GM23338 (cell line): ENCODE data around the gene OGFOD2. TPM values are rescaled to one million over a fixed set of nuclear protein-coding genes. Genes with fewer than 3 reads are reported as not detected.
A peak's percentile ranks its signal among the peaks of the same experiment; 100 is the strongest.

Experiments
- ATAC-seq: fragments of 200-7000 bp; cut with Tn5 transposase; 3 replicates; pipeline ENCODE4 v1.9.1; 2020
- DNase-seq: peaks from one replicate; pipeline ENCODE4 v3.0.0-alpha.2; 2015; ENCODE audit warnings: low spot score
- H2AFZ ChIP-seq: fragments of 200-600 bp; sonication (generic); 2 replicates; pipeline ENCODE4 v1.8.0; 2016; ENCODE audit warnings: antibody characterized with exemption, mild to moderate bottlenecking, moderate library complexity
- H3F3A ChIP-seq: fragments of 200-600 bp; sonication (generic); replicated peaks from 2 replicates; pipeline ENCODE4 v1.8.0; 2017; ENCODE audit warnings: antibody characterized with exemption, mixed run types, low read depth
- H3K27ac ChIP-seq: fragments of 200-600 bp; sonication (generic); 2 replicates; pipeline ENCODE4 v1.6.1; 2016; ENCODE audit warnings: low read depth
- H3K27me3 ChIP-seq: fragments of 200-600 bp; sonication (generic); 2 replicates; pipeline ENCODE4 v1.8.0; 2016; ENCODE audit warnings: mild to moderate bottlenecking, mixed run types, moderate library complexity; ENCODE audit not compliant: insufficient read depth
- H3K36me3 ChIP-seq: fragments of 200-600 bp; sonication (generic); 2 replicates; pipeline ENCODE4 v1.8.0; 2016; ENCODE audit warnings: mild to moderate bottlenecking; ENCODE audit not compliant: insufficient read depth
- H3K4me1 ChIP-seq: fragments of 200-600 bp; sonication (generic); 2 replicates; pipeline ENCODE4 v1.8.0; 2016; ENCODE audit warnings: mild to moderate bottlenecking, moderate library complexity; ENCODE audit not compliant: insufficient read depth
- H3K4me2 ChIP-seq: fragments of 200-600 bp; sonication (generic); 2 replicates; pipeline ENCODE4 v1.7.1; 2017; ENCODE audit warnings: mixed run types
- H3K4me3 ChIP-seq: fragments of 200-600 bp; sonication (generic); 2 replicates; pipeline ENCODE4 v1.6.1; 2016; ENCODE audit warnings: mixed run types
- H3K79me2 ChIP-seq: fragments of 200-600 bp; sonication (generic); replicated peaks from 2 replicates; pipeline ENCODE4 v1.8.0; 2017; ENCODE audit warnings: mild to moderate bottlenecking; ENCODE audit not compliant: insufficient read depth
- H3K9me2 ChIP-seq: fragments of 200-600 bp; sonication (generic); 2 replicates; pipeline ENCODE4 v1.8.0; 2017; ENCODE audit not compliant: insufficient read depth
- H4K20me1 ChIP-seq: fragments of 200-600 bp; sonication (generic); replicated peaks from 2 replicates; pipeline ENCODE4 v1.8.0; 2017; ENCODE audit warnings: mild to moderate bottlenecking; ENCODE audit not compliant: insufficient read depth
- H3K27ac Mint-ChIP-seq: 2 replicates; pipeline ENCODE4 v1.8.0; 2020; ENCODE audit warnings: inconsistent platforms, mild to moderate bottlenecking, moderate library complexity, mixed read lengths
- H3K27me3 Mint-ChIP-seq: 3 replicates; pipeline ENCODE4 v1.8.0; 2022; ENCODE audit warnings: low read depth, mild to moderate bottlenecking, moderate library complexity, mixed read lengths, inconsistent platforms; ENCODE audit not compliant: insufficient read depth, poor library complexity
- H3K36me3 Mint-ChIP-seq: 3 replicates; pipeline ENCODE4 v1.8.0; 2021; ENCODE audit warnings: low read depth, mild to moderate bottlenecking, inconsistent platforms, moderate library complexity, mixed read lengths
- H3K4me1 Mint-ChIP-seq: 3 replicates; pipeline ENCODE4 v1.8.0; 2020; ENCODE audit warnings: mild to moderate bottlenecking, inconsistent platforms, mixed read lengths
- H3K4me3 Mint-ChIP-seq: 3 replicates; pipeline ENCODE4 v1.8.0; 2021; ENCODE audit warnings: moderate library complexity, mild to moderate bottlenecking, inconsistent platforms, mixed read lengths
- H3K9me3 Mint-ChIP-seq: 3 replicates; pipeline ENCODE4 v1.8.0; 2020; ENCODE audit warnings: moderate library complexity, mild to moderate bottlenecking, inconsistent platforms, mixed read lengths
- CREB1 ChIP-seq: fragments of 250-450 bp; sonication (Bioruptor Pico); IDR thresholded peaks from 2 replicates; pipeline ENCODE4 v1.5.0; 2020; ENCODE audit warnings: low read depth, mild to moderate bottlenecking, moderate library complexity
- EZH2 ChIP-seq: fragments of 200-600 bp; sonication (generic); IDR thresholded peaks from one replicate; pipeline ENCODE4 v1.8.0; 2017; ENCODE audit warnings: antibody characterized with exemption, mild to moderate bottlenecking, low read depth; ENCODE audit not compliant: unreplicated experiment
- EZH2phosphoT487 ChIP-seq: fragments of 200-600 bp; sonication (generic); IDR thresholded peaks from one replicate; pipeline ENCODE4 v1.8.1; 2018; ENCODE audit warnings: antibody characterized with exemption; ENCODE audit not compliant: unreplicated experiment
- JUNB ChIP-seq: IDR thresholded peaks from one replicate; pipeline ENCODE4 v1.6.1; 2016; ENCODE audit warnings: antibody characterized with exemption; ENCODE audit not compliant: unreplicated experiment
- NANOG ChIP-seq: IDR thresholded peaks from 2 replicates; pipeline ENCODE4 v1.6.1; 2016; ENCODE audit warnings: antibody characterized with exemption, borderline replicate concordance
- POLR2AphosphoS5 ChIP-seq: IDR thresholded peaks from 2 replicates; pipeline ENCODE4 v1.6.1; 2016; ENCODE audit warnings: antibody characterized with exemption, low read depth
- REST ChIP-seq: IDR thresholded peaks from one replicate; pipeline ENCODE4 v1.6.1; 2018; ENCODE audit warnings: antibody characterized with exemption; ENCODE audit not compliant: unreplicated experiment
- STAT1 ChIP-seq: IDR thresholded peaks from one replicate; pipeline ENCODE4 v1.6.1; 2016; ENCODE audit warnings: antibody characterized with exemption; ENCODE audit not compliant: unreplicated experiment
- ZNF114 ChIP-seq: fragments of 250-450 bp; sonication (Bioruptor Pico); IDR thresholded peaks from 2 replicates; pipeline ENCODE4 v1.5.0; 2020; ENCODE audit warnings: mild to moderate bottlenecking, moderate library complexity
- ZNF331 ChIP-seq: fragments of 250-450 bp; sonication (Bioruptor Pico); IDR thresholded peaks from 2 replicates; pipeline ENCODE4 v1.5.0; 2020; ENCODE audit warnings: low read depth, mild to moderate bottlenecking, moderate library complexity
- ZNF462 ChIP-seq: fragments of 250-450 bp; sonication (Bioruptor Pico); IDR thresholded peaks from 2 replicates; pipeline ENCODE4 v1.5.0; 2020; ENCODE audit warnings: mild to moderate bottlenecking, moderate library complexity
- polyA plus RNA-seq: library from polyadenylated mRNA; unstranded; fragments of >200 nt; fragmentation: Nextera tagmentation; extraction: Ambion mirVana; gene quantifications from 2 replicates; pipeline ENCODE4 v1.2.1, GENCODE V29; 2016
- total RNA-seq: library from RNA; depleted of rRNA; stranded (reverse); fragments of >200 nt; shearing (Covaris generic); gene quantifications from 2 replicates; pipeline ENCODE4 v1.2.3, GENCODE V29; 2014
- TF ChIP-seq, protein P1 (sequence below), 2 experiments: fragments of 200-600 bp in 1 of 2; sonication (generic) in 1 of 2; conservative IDR thresholded peaks; 2 replicates each; pipeline versions ENCODE4 v1.5.1 to v1.6.1; 2016 to 2017; ENCODE audit warnings: antibody characterized with exemption in 2 of 2, low read depth in 2 of 2, mild to moderate bottlenecking in 2 of 2, moderate library complexity in 1 of 2
- TF ChIP-seq, protein P2 (sequence below): IDR thresholded peaks from 2 replicates; pipeline ENCODE4 v1.6.1; 2016; ENCODE audit warnings: antibody characterized with exemption

Gene OGFOD2
- total and polyA plus RNA-seq, 2 experiments from 2014 or later = 13.1 to 16.1 TPM

- peaks cover 21% of the 10 kb centered on the region for H3K4me1 Mint-ChIP-seq
These were observed 4.8 kb downstream of the OGFOD2 start for GRCh38 chr12:122979908-122980182.

More at GRCh38 chr12:122979908-122980182, 4.8 kb downstream of the OGFOD2 start:
- Histone ChIP-seq H3K4me1 (peaks cover 22% of the 10 kb centered on the region; the same call in 1 of the 2 replicates), H3K4me3 (peak overlapping the region; percentile 92), H3K27me3 (no peaks in the 10 kb centered on the region), H4K20me1 (no peaks in the 10 kb centered on the region; the same call in 1 of the 2 replicates), H3F3A (no peaks in the 10 kb centered on the region), H3K79me2 (peaks cover 23% of the 10 kb centered on the region; the same call in 1 of the 2 replicates), H3K4me2 (peak overlapping the region; percentile 96), H3K9me2 (no peaks in the 10 kb centered on the region), H3K27ac (no peak overlapping the region), H3K36me3 (no peaks in the 10 kb centered on the region; the same call in 1 of the 2 replicates), H2AFZ (peak overlapping the region; percentile 83)
- no peaks in the 10 kb centered on the region; the same call in 2 of the 3 replicates for H3K36me3 Mint-ChIP-seq
- DNase-seq (no peak), ATAC-seq (no peak)
- peak overlapping the region; percentile 82 for H3K4me3 Mint-ChIP-seq
- peak overlapping the region; percentile 11; the same call in 1 of the 2 replicates for H3K27ac Mint-ChIP-seq
- H3K9me3 Mint-ChIP-seq = no peaks in the 10 kb centered on the region
- TF ChIP-seq, protein P1, sequence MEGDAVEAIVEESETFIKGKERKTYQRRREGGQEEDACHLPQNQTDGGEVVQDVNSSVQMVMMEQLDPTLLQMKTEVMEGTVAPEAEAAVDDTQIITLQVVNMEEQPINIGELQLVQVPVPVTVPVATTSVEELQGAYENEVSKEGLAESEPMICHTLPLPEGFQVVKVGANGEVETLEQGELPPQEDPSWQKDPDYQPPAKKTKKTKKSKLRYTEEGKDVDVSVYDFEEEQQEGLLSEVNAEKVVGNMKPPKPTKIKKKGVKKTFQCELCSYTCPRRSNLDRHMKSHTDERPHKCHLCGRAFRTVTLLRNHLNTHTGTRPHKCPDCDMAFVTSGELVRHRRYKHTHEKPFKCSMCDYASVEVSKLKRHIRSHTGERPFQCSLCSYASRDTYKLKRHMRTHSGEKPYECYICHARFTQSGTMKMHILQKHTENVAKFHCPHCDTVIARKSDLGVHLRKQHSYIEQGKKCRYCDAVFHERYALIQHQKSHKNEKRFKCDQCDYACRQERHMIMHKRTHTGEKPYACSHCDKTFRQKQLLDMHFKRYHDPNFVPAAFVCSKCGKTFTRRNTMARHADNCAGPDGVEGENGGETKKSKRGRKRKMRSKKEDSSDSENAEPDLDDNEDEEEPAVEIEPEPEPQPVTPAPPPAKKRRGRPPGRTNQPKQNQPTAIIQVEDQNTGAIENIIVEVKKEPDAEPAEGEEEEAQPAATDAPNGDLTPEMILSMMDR (conservative IDR thresholded peaks at IDR 0.05; ENCODE audit: low read depth in 2 of 2) = no peak
- TF ChIP-seq JUNB (no peak), ZNF462 (no peak), ZNF331 (CRISPR knock-in tag) (no peak), CREB1 (CRISPR knock-in tag) (no peak), EZH2phosphoT487 (no peak), REST (no peak), STAT1 (no peak), POLR2AphosphoS5 (no peak), NANOG (no peak), ZNF114 (CRISPR knock-in tag) (no peak), EZH2 (no peak)
- TF ChIP-seq, protein P2, sequence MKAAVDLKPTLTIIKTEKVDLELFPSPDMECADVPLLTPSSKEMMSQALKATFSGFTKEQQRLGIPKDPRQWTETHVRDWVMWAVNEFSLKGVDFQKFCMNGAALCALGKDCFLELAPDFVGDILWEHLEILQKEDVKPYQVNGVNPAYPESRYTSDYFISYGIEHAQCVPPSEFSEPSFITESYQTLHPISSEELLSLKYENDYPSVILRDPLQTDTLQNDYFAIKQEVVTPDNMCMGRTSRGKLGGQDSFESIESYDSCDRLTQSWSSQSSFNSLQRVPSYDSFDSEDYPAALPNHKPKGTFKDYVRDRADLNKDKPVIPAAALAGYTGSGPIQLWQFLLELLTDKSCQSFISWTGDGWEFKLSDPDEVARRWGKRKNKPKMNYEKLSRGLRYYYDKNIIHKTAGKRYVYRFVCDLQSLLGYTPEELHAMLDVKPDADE = no peak
- peaks cover 25% of the 10 kb centered on the region for H3K27me3 Mint-ChIP-seq
